HG02642 (cell line): ENCODE measurements around the gene PRPSAP1.

Source experiments
- ATAC-seq: cut with Tn5 transposase; IDR thresholded peaks from one replicate; pipeline ENCODE4 v1.9.1; 2021; ENCODE audit warnings: mild to moderate bottlenecking; ENCODE audit not compliant: unreplicated experiment, poor library complexity

PRPSAP1 gene

GRCh38 chr17:76353599-76354316 is at the start of gene PRPSAP1:
TSS of gene PRPSAP1 (minus strand) at chr17:76353916. CDS start at chr17:76353703, 213 bp downstream.
- ATAC-seq = peak; percentile 92

DNA sequence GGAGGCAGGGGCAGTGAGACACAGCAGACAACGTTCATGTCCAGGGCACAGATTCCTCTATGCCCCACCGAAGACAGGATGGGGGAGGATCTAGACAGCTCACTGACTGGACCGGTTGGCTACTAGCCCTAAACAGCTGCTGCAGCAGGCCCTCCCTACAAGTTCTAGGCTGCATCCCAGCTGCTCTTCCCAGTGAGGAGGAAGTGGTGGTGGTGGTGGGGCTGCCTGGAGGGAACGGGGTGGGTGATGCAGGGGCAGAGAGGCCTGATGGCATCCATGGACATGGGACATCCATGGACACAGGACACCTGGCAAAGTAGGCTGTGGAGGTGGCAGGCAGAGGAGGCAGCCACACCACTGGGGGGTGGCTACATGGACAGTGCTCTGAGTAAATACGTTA is 49.0 kb upstream of the PRPSAP1 start:
- no peak for ATAC-seq

GRCh38 chr17:76399175-76400172 is 45.8 kb upstream of the PRPSAP1 start:
- no peak for ATAC-seq

GRCh38 chr17:76398523-76399174 is 44.9 kb upstream of the PRPSAP1 start:
- ATAC-seq = no peak

DNA sequence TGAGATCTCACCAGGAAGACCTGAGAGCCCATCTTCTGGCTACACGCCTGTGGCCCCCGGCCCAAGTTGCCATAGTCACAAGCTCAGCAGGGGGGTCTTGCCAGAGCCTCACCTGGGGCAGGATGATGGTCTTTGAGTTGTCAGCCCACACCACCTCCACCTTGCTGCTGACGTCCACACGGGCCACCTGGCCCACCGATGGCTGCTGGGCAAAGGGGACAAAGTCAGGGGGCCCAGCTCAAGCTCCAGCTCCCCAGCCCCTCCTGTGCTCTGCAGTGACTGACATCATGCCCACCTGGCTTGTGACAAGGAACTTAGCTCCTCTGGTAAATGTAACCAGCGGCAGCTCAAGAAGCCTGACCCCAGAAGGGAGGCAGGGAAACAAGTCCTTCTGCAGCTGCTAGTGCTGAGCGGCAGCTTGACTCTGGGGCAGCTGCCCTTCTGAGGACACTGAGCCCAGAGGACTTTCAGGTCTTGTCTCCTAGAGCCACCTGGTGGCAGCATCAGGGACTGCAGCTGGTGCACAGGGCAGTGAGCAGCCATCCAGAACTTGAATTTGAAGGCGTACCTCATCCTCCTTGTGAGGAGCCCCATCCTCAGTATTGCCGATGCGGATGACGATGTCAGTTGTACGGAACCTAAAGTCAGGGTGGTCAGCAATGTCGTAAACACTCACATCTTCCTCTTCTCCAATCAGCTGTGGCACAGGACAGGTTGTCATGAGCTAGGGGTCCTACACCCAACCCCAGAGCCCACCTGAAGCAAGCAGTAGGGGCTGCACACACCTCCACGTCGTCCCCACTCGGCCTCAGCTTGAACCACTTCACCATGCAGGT is 44.2 kb upstream of the PRPSAP1 start:
- ATAC-seq = no peak

GRCh38 chr17:76397184-76397583 is 43.5 kb upstream of the PRPSAP1 start:
- ATAC-seq = no peak

- ATAC-seq = no peak
These were observed 42.3 kb upstream of the PRPSAP1 start for GRCh38 chr17:76395980-76396379.

GRCh38 chr17:76394166-76394565 is 40.5 kb upstream of the PRPSAP1 start:
- no peak for ATAC-seq

DNA sequence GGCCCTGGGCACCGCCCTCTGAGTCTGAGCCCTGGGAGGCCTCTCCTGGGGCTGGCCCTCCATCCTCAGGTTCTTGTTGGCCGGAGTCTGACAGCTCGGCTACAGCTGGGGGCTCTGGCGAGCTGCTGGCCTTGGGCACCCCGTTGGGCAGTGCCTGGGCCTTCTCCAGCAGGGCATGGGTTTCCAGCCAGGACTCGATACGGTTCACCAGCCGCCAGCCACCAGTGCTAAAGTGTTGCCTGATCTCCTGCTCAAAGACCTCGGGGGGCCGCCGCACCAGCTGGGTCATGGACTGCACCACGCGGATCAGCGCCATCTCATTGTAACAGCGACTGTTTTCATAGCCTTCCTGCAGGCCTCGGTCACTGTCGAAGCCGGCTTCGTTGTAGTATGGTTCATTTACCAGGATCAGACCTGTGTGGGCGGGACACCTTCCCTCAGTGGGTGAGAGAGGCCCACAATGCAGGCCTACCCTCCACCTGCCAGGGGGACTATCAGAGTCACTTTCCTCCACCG is 37.5 kb upstream of the PRPSAP1 start:
- no peak for ATAC-seq

DNA sequence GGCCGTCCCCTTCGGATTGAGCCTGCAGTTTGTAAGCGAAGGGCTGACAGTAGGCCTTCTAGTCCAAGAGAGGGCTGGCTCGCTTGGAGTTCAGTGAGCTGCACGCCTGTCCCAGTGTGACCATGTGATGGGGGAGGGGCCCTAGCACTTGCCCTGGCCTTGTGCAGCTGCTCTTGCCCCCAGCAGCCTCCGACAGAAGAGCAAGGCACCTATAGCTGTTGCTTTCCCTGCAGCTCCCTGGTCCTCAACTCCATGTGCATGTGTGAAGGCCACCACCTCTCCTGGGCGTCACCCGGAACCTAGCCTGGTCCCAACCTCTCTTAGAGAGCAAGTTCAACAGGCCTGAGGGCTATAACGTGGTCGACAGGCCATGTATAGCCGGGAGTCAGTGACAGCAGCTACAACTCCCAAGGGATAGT is 36.3 kb upstream of the PRPSAP1 start:
- no peak for ATAC-seq

DNA sequence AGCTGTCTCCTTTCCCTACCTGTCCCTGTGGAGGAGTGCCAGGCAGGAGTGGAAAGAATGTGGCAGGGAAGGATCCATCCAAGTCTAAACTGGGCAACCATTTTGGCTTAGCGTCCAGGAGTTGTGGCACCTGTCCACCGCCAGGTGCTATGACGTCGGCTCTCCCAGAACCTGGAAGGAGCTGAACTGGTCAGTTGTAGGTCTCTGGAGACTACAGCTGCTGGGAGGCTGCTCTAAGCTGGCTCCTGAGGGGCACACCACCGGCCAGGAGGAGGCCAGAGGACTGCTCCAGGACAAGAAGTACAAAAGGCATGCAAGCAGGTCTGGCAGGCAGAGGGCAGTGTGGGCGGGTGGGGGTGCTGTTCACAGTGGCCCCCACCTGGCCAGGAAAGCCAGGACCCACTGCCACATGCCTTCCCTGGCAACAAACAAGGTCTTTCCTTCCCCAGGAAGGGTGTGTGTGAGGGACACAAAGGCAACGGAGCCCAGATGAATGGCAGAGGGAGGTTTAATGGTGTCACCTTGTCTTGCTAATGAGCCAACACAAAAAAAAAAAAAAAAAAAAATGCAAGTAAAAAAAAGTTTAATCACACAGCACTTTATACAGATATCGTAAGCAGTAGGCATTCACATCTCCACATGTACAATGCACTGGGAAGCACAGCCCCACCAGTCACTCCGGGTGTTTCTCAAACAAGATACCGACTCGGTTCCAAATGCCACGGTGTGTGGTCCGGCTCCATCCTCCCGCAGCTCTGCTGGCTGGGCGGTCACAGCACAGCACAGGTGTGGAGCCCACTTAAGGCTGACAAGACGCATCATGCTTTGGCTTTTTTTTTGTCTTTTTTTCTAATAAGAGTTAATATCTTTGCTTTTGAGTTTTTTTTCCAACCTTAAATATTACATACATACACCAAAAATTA is 35.5 kb upstream of the PRPSAP1 start:
- no peak for ATAC-seq

GRCh38 chr17:76386966-76387765 is 33.5 kb upstream of the PRPSAP1 start:
- no peak for ATAC-seq

GRCh38 chr17:76385892-76386786 is 32.4 kb upstream of the PRPSAP1 start:
- ATAC-seq = no peak

DNA sequence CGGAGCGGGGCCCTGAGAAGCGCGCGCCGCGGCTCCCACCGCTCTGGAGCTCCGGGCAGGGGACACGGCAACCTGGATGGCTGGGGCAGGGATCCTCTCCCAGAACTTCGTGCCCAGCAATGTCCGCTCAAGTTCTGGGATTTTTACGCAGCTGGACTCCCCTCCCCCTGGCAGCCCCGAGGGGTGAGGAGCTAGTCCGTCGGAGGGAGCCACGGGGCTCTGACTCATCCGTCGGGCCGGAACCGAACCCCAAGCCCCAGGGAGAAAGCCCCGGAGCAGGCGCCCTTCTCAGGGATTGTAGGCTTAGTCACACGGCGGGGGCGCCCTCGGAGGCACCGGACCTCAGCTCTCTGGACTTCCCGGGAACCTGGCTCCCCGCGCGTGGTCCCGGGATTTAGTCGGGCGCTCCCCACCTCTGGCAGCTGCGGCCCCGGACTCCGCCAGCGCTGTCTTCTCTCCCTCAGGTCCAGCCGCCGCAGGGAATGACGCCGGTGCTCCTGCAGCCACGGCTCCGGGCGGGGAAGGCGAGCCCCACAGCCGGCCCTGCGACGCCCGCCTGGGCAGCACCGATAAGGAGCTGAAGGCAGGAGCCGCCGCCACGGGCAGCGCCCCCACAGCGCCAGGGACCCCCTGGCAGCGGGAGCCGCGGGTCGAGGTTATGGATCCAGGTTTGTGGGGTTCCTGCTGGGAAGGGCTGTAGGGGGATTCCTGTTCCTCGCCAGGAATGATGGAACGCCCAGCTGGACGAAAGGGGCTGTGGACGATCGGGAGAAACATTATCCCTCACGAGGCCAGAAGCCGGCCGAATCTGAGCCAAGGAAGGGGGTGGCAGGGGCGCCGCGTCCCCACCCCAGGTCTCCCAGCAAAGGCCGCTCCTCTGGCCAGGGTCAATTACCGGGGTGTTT is 31.5 kb upstream of the PRPSAP1 start:
- no peak for ATAC-seq

- peak; percentile 66 for ATAC-seq
These were observed 30.7 kb upstream of the PRPSAP1 start, which contains the start of gene SPHK1 for GRCh38 chr17:76384222-76384986. TSS of gene SPHK1 (plus strand) at chr17:76384609. CDS start at chr17:76385645, 1,036 bp downstream.
